K562 (cell line): Measurements from ENCODE around the gene CTDNEP1. TPM values are rescaled to one million over a fixed set of nuclear protein-coding genes. Genes with fewer than 3 reads are reported as not detected.

ENCODE experiments used
- AFF1 ChIP-seq, 2 experiments: fragments of 450-650 bp; IDR thresholded peaks; 2 replicates each; pipeline ENCODE4 v1.6.1; 2018; ENCODE audit warnings: mild to moderate bottlenecking in 2 of 2, low read depth in 1 of 2; ENCODE audit not compliant: partially characterized antibody in 2 of 2
- BMI1 ChIP-seq: fragments of 150-350 bp; IDR thresholded peaks from 2 replicates; pipeline ENCODE4 v1.6.1; 2014; ENCODE audit warnings: low read length
- CREB3L1 ChIP-seq: fragments of 450-650 bp; IDR thresholded peaks from 2 replicates; pipeline ENCODE4 v1.6.1; 2014; ENCODE audit warnings: low read depth, mild to moderate bottlenecking, moderate library complexity, borderline replicate concordance
- GABPA ChIP-seq: fragments of 200-800 bp; sonication (Bioruptor generic); conservative IDR thresholded peaks from 2 replicates; pipeline ENCODE4 v1.6.1; 2016; ENCODE audit warnings: low read depth, missing genetic modification characterization, missing compliant biosample characterization
- HDAC2 ChIP-seq: fragments of 450-650 bp; IDR thresholded peaks from 2 replicates; pipeline ENCODE4 v1.6.1; 2016; ENCODE audit warnings: mild to moderate bottlenecking
- HEY1 ChIP-seq: fragments of 250-450 bp; sonication (Bioruptor Pico); IDR thresholded peaks from 2 replicates; pipeline ENCODE4 v1.5.0; 2020; ENCODE audit warnings: mild to moderate bottlenecking, moderate library complexity, borderline replicate concordance
- NRF1 ChIP-seq, 2 experiments: fragments of 450-650 bp; IDR thresholded peaks in 1 of 2; conservative IDR thresholded peaks in 1 of 2; 2 replicates each; pipeline ENCODE4 v1.6.1; 2014; ENCODE audit warnings: mild to moderate bottlenecking in 2 of 2
- POLR2AphosphoS5 ChIP-seq: IDR thresholded peaks from 2 replicates; pipeline ENCODE4 v1.6.1; 2011; ENCODE audit warnings: mild to moderate bottlenecking, low read depth, low read length, moderate library complexity; ENCODE audit not compliant: control insufficient read depth, insufficient read depth
- PTTG1 ChIP-seq: fragments of 450-650 bp; IDR thresholded peaks from 2 replicates; pipeline ENCODE4 v1.6.1; 2016; ENCODE audit warnings: low read depth, mild to moderate bottlenecking, missing genetic modification characterization, missing compliant biosample characterization
- SETDB1 ChIP-seq: IDR thresholded peaks from one replicate; pipeline ENCODE4 v1.6.1; 2012; ENCODE audit warnings: low read length, control low read depth, inconsistent platforms
- SLC30A9 ChIP-seq: fragments of 250-450 bp; sonication (Bioruptor Pico); IDR thresholded peaks from 2 replicates; pipeline ENCODE4 v1.8.0; 2022; ENCODE audit warnings: mild to moderate bottlenecking, moderate library complexity
- TCF15 ChIP-seq: fragments of 250-450 bp; sonication (Bioruptor Pico); IDR thresholded peaks from 2 replicates; pipeline ENCODE4 v1.8.0; 2022; ENCODE audit warnings: moderate library complexity, mild to moderate bottlenecking, inconsistent platforms
- TCF3 ChIP-seq: sonication (generic); formaldehyde crosslinking; IDR thresholded peaks from 2 replicates; pipeline ENCODE4 v1.4.0; 2020; ENCODE audit warnings: mild to moderate bottlenecking, missing genetic modification reagents
- ZHX1 ChIP-seq: fragments of 150-350 bp; conservative IDR thresholded peaks from 2 replicates; pipeline ENCODE4 v1.6.1; 2014; ENCODE audit warnings: low read length
- ZNF583 ChIP-seq: fragments of 250-450 bp; sonication (Bioruptor Pico); IDR thresholded peaks from 2 replicates; pipeline ENCODE4 v1.4.0; 2020
- ZNF655 ChIP-seq: fragments of 250-450 bp; sonication (Bioruptor Pico); IDR thresholded peaks from 2 replicates; pipeline ENCODE4 v1.5.0; 2021
- polyA plus RNA-seq, 8 experiments: library from polyadenylated mRNA; depleted of rRNA in 4 of 8; stranded (reverse) in 5 of 8; unstranded in 3 of 8; fragments of >200 nt; fragmentation: Nextera tagmentation in 2 of 8; fragmentation: Illumina TruSeq in 1 of 8; extraction: Ambion mirVana in 2 of 8; extraction: Trizol in 1 of 8; gene quantifications; 2 replicates each; pipeline versions ENCODE4 v1.2.1 to v1.2.3, GENCODE V29; 2011 to 2014; ENCODE audit warnings: inconsistent platforms in 1 of 8, missing spikeins in 1 of 8
- total RNA-seq, 7 experiments: library from RNA; depleted of rRNA in 6 of 7; stranded (reverse); fragments of >200 nt in 6 of 7; fragmentation: Illumina TruSeq in 2 of 7; extraction: Trizol in 2 of 7; gene quantifications; 2 replicates each; pipeline versions ENCODE4 v1.2.1 to v1.2.3, GENCODE V29; 2011 to 2021; ENCODE audit warnings: low replicate concordance in 1 of 7

Gene CTDNEP1
- total and polyA plus RNA-seq, 9 of the 15 experiments (the other 6 are each of a cell fraction or from before 2014, with no cell fraction given): 10.7 to 150 (median 28.5) TPM

GRCh38 chr17:7234083-7234951 lies 17.2 kb downstream of the CTDNEP1 start, which contains the start of gene DVL2 (continued):
- TF ChIP-seq ZNF655: peak; percentile 37; the same call in 1 of the 2 replicates
- peak; percentile 14; the same call in 1 of the 2 replicates for TF ChIP-seq HEY1
- TF ChIP-seq GABPA (tag): no peak; the same call in 1 of the 2 replicates
- TF ChIP-seq HDAC2: no peak
- TF ChIP-seq TCF15 (CRISPR knock-in tag): no peak
- TF ChIP-seq CREB3L1: no peak
- TF ChIP-seq PTTG1: no peak
- TF ChIP-seq SETDB1: no peak
- TF ChIP-seq BMI1: no peak
- peak; percentile 76 for TF ChIP-seq POLR2AphosphoS5
- no peak for TF ChIP-seq SLC30A9 (CRISPR knock-in tag)
- TF ChIP-seq ZNF583 (CRISPR knock-in tag): peak; percentile 67; the same call in 1 of the 2 replicates
- no peak for TF ChIP-seq TCF3
- TF ChIP-seq NRF1 (conservative IDR thresholded peaks at IDR 0.05 in 1 of 2, IDR thresholded peaks at IDR 0.05 in 1 of 2): peak; percentile 89 to 90
- TF ChIP-seq ZHX1: no peak
- peak in 1 of 2 experiments; percentile 84 for TF ChIP-seq AFF1 (IDR thresholded peaks at IDR 0.05; ENCODE audit: low read depth in 1 of 2, partially characterized antibody in 2 of 2)
